Kidney tubule cell (primary cell): Measurements from ENCODE around the gene LLGL2.

ENCODE experiments used
- DNase-seq: peaks from one replicate; pipeline ENCODE4 v3.0.0-alpha.2; 2018; ENCODE audit warnings: low spot score

LLGL2 gene

DNA sequence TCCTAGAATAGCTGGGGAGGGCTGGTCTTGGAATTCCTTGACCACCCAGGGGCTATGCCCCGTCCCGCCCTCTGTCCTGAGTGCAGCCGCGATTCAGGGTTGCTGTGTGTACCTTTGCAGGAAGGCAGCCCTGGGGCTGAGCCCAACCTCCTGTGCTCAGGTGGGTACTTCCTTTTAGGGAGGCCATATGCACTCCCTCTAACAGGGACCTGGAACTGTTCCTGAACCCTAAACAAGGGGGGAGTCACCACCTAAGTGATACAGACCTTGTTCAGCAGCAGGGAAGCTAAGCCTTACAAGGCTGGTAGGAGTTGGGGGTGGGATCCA is 24.6 kb downstream of the LLGL2 start:
- DNase-seq, result no peak

DNA sequence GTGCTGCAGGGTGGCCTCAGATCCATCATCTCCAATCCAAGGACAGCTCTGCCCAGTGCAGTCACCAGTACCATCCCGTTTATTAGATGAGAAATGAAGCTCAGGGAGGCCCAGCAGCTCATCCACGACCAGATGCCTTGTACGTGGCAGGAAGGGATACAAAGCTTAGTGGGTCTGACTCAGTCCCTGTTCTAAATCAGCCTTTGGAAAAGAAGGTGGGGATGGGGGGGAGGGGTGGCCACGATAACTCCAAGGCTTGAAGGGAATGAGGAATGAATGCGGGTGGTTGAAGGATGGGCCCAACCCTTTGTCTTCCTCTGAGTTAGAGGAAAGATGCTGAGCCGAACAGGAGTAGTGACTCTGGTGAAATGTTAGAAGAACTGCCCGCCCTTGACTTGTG is 25.8 kb downstream of the LLGL2 start:
- DNase-seq, result peak; percentile 82

DNA sequence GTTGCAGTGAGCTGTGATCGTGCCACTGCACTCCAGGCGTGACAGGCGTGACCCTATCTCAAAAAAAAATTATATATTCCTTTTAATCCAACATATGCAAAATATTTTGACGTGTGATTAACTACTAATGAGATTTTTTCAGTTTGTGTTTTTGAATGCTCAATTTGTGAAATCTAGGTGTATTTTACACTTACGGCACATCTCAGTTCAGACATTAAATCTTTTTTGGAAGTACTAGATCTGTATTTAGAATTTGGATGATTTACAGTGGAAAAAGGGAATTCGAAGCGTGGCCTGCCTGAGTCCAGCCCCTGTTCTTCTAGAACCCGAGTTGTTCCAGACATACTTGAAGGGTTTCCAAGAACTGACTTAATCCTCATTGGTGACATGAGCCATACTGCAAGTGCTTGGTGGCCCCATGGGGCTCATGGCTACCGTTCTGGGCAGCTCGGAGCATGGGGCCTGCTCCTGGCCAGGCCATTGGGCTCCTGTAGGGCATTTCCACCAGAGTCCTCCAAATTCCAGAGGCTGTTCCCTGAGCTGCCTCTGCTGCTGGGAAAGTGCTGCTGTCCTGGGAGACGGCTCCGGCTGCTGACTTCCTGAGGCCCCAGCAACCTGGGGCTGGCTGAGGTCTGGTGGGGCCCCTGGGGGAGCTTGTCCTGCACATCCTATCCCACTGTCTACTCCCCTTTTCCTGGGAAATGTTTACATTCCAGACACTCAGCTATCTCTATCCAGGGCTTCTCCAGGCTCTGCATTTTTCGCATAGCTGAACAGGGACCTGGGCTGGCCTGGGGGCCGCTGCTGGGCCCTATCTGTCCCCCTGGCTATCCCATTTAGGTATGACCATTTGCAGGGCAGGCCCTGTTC is 27.2 kb downstream of the LLGL2 start:
- DNase-seq, result no peak

DNA sequence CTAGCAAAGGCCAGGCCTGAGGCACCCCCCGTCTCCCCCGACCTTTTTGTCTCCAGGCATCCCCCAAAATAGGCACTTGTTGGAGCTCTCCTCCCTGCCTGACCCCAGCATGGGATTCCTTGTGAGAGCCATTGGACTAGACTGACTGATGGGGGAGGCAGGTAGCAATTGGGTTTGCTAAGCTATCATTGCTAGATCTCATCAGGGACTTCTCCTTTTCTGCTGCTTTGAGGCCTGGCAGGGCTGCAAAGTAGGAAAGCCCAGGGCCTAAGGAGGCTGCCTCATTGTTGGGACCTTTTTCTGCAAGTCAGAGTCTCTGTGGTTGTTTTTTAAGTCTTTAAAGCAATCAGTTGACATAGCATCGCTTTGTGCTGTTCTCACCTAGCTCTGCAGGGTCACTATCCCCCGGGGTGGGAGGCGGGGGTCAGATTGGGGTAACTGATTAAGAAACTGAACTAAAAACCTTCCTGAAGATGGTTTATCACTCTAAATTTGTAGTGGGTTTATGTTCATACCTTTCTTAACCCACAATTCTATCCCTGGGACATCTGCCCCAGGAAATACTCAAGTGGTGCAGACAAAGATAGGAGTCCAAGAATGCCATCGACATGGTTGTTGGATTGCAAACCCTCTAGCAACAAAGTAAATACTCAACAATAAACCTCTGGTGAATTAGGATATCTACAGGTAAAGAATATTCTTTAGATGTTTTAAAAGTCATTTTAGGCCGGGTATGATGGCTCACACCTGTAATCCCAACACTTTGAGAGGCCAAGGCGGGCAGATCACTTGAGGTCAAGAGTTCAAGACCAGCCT is 28.0 kb downstream of the LLGL2 start:
- no peak for DNase-seq

DNA sequence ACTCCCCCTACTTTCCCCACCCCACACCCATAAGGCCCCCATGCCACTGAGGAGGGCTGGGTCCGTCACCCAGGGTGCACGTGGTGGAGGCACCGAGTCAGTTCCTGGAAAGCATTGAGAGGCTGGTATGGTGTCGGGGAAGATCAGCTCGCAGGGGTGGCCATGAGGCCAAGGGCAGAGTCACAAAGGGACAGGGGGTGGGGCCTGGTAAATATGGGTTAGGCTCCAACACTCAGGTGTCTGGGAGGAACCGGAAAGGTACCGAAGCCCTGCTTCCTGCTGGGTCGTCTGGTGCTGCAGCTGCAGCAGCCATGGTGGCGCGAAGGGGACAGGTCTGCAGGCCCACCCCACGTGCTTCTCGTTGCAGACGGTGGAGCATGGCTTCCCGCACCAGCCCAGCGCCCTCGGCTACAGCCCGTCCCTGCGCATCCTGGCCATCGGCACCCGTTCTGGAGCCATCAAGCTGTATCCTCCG is 30.2 kb downstream of the LLGL2 start:
- no peak for DNase-seq

DNA sequence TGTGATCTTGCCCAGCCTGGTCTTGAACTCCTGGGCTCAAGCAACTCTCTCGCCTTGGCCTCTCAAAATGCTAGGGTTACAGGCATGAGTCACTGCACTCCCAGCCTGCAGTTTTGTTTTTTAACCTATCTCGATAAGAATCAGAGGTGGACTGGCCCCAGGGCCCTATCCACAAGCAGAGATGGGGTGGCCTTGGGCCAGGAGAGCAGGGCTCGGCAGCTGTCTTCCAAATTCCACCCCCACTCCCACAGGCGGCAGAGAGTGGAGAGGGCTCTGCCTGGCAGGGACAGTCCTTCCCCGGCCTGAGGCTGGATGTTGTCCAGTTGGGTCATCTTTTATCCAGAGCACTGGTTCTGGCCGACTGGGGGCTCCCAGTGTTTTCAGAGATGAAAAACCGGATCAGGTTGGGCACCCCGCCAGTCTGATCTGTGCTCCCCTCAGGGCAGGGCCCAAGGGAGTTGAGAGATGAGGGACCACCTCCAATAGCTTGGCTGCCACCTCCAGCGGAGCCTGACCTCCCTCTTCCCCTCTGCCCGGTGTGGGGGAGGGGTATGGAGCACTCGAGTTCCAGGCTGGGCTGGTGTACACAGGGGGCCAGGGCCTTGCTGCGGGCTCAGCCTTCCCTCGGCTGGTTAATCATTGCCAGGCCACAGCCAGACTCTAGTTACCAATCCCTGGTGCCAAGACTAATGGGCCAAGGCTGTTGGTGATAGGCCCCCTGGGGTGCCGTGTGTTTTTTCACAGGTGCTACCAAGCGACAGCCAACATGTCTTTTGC is 31.8 kb downstream of the LLGL2 start:
- peak; percentile 95 for DNase-seq

DNA sequence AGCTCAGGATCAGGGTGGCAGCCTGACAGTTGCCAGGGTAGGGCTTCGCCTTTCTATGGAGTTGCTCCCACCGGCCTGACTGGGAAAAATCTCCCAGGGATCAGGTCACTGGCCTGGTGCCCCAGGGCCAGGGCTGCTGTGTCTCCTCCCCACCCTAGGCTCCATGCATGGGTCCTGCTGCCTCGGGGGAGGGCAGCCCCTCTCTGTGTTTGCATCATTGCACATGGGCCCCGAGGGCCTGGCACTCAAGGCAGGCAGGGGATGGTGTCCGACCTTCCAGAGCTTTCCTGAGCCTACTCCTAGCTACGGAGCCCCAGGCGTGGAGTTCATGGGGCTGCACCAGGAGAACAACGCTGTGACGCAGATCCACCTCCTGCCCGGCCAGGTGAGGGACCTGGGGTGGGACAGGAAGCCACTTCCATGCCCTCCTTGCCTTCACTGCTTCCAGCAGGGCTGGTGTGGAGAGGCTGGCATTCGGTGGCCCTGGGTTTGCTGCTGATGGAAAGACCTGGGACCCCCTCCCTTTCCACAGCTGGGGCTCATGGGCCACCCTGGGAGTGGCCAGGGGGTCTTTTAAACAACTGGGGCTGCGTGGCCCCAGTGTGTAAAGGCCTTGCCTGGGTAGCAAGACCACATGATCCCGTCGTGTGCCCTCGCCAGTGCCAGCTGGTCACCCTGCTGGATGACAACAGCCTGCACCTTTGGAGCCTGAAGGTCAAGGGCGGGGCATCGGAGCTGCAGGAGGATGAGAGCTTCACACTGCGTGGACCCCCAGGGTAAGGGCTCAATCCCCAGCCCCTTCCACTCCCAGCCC is 32.6 kb downstream of the LLGL2 start:
- DNase-seq, result peak; percentile 34

DNA sequence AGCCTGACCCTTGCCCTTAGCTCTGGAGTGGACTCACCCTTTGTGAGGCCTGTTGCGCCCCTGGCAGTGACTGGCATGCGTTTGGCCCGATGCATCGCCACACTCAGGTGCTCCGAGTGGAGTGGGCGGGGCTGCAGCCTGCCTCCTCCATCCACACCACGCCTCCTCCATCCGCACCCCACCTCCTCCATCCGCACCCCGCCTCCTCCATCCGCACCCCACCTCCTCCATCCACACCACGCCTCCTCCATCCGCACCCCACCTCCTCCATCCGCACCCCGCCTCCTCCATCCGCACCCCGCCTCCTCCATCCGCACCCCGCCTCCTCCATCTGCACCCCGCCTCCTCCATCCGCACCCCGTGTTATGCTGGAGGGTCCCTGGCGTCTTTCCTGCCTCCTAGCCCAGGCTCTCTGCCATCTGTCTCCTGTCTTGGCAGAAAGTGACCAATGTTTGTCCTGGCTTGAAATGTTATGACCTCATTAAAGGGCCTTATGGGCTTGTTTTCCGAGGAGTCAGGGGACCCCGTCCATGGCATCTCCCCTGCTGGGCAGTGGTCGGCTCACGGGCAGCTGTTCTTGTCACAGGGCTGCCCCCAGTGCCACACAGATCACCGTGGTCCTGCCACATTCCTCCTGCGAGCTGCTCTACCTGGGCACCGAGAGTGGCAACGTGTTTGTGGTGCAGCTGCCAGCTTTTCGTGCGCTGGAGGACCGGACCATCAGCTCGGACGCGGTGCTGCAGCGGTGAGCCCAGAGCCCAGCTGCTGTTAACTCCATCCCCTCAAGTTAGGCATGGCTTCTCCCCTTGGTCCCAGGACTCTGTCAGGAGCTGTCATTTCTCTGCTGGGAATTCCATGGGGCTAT is 33.4 kb downstream of the LLGL2 start:
- DNase-seq, result no peak

DNA sequence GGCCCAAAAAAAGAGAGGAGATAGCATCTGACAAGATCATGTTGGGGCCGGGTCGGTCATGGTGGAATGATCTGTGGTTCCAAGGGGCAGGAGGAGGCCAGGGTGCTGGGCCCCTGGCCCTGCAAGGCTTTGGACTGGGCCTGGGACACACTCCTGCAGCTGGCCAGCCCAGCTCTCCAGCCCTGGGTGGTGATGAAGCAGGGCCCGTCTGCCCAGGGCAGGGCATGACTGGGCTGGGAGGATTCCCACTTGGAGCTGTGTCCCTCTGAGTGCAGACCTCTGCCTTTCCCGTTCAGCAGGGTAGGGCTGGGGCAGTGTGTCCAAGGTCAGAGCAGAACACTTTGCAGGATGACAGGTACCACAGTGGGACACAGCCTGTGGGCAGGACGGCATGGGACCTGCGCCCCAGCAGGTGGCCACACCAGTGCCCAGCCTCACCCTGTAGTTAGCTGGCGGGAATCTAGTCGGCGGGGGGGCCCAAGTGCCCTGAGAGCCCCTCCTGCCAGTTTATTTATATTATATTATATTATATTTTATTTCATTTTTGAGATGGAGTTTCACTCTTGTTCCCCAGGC is 34.5 kb downstream of the LLGL2 start:
- no peak for DNase-seq

DNA sequence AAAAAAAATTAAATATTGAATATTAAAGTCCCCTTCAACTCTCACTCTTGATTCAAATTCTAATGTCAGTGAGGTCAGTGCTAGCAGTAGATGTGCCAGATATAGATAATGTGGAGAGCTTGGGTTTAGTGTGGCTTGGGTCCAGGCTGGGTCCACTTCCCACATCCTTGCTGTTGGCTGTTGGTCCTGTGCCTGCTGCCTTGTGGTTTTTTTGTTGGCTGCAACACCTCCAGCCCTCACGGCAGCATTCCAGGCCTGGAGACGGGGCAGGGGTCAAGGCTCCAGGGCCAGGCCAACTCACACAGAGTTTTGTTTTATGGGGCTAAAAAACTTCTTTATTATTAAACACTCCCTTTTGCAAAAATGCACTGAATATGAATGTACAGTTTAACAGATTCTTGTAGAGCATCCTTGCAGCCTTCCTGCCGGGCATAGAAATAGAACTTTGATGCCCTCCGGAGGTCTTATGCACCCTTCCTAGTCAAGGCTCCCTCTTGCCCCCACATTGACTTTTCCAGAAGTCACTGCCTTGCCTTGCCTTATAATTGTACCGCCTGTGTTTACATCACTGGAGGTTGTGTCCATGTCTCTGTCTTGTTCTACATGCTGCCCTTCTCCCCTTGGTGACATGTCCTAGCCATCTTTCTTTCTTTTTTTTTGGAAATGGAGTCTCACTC is 36.6 kb downstream of the LLGL2 start:
- no peak for DNase-seq

DNA sequence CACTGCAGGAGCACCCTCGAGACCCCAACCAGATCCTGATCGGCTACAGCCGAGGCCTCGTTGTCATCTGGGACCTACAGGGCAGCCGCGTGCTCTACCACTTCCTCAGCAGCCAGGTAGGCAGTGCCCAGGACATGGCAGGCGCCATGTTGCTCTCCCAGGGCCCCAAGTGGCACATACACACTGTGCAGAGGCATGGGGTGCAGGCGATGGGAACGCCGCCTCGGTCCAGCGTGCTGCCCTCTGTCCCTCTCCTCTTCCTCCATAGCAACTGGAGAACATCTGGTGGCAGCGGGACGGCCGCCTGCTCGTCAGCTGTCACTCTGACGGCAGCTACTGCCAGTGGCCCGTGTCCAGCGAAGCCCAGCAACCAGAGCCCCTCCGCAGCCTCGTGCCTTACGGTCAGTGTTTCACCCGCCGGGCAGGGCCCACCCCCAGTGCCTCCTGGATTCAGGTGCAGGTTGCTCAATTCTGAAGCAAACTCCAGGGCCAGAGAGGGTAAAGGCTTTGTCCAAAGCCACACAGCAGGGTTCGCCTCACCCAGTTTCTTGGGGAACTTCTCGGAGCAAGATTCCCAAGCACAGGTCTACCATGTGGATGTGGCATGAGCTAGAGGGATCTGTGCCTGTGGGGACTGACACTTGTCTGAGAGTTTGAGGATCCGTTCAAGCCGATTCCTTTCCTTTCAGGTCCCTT is 37.7 kb downstream of the LLGL2 start:
- no peak for DNase-seq

DNA sequence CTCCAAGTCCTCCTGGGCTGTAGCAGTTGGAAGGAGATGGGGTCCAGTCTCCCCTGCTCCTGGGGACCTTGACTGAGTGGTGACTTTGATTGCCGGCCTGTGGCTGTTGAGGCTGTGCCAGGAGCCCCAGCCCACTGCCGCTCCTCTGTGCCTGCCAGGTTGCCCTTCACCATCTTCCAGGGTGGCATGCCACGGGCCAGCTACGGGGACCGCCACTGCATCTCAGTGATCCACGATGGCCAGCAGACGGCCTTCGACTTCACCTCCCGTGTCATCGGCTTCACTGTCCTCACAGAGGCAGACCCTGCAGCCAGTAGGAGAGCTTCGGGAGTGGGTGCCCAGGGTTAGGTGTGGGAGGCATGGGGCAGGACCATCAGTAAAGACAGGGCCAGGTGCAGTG is 38.7 kb downstream of the LLGL2 start:
- no peak for DNase-seq

DNA sequence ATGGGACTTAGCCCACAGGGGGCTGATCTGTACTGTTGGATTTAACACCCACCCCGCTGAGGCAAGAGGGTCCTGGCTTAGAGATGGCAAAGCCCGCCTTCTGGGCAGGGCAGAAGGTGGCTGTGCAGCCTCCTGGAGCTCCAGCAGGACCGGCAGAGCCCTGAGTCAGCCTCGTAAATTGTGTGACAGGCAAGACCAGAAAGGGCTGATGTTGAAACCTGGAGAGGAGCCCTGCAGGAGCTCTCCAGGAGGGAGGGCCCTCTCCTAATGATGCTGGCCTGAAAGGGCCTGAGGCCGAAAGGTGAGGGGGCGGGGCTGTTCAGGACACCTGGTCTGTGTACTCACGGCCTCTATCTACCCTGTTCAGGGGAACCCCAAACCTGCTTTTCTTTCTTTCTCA is 39.6 kb downstream of the LLGL2 start:
- DNase-seq, result no peak

DNA sequence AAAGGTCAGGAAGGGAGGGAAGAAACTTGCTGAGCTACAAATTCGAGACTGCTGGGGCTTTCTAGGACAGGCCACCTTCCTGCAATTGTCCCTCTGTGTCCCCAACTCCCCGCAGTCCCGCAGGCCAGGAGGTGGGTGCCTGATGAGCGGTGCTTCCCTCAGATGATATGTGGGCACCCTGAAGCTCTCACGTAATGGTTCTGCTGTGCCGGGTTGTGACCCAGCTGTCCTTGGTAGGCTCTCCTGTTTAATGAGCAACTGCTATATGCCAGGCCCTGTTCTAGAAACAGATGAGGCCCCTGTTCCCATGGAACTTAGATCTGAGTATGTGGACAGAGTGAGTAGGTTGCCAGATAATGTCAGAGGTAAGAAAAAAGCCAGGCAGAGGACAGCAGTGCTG is 40.1 kb downstream of the LLGL2 start:
- no peak for DNase-seq

DNA sequence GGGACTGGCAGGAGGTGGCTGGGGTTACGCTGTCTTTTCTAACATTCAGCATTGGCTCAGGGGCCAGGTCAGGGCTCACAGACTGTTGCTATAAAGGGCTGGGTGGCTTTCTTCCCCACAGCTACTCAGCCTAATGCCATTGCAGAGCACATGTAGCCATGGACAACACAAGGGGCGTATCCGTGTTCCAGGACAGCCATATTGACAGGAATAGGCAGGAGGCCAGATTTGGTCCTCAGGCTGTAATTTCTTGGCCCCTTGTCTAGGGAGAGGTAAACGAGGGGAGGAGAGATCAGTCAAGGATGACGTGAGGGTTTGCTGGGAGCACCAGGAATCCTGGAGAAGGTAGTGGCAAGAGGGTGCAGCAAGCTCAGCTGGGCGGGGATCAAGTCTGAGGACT is 40.9 kb downstream of the LLGL2 start:
- DNase-seq, result peak; percentile 39

DNA sequence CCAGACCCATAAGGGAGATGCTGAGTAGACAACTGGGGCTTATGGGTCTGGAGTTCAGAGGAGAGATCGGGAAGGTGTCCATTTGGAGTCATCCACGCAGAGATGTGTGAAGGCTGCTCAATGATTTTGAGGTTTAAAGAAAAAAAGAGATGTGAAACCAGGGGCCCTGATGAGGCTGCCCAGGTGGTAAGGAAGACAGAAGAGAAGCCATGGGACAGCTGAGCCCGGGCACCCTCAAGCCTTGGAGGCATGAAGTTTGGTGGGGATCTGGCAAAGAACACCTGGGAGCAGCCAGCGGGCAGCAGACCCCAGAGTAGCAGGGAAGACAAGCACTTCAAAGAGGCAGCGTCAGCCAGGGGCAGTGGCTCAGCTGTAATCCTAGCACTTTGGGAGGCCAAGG is 41.3 kb downstream of the LLGL2 start:
- DNase-seq, result no peak

DNA sequence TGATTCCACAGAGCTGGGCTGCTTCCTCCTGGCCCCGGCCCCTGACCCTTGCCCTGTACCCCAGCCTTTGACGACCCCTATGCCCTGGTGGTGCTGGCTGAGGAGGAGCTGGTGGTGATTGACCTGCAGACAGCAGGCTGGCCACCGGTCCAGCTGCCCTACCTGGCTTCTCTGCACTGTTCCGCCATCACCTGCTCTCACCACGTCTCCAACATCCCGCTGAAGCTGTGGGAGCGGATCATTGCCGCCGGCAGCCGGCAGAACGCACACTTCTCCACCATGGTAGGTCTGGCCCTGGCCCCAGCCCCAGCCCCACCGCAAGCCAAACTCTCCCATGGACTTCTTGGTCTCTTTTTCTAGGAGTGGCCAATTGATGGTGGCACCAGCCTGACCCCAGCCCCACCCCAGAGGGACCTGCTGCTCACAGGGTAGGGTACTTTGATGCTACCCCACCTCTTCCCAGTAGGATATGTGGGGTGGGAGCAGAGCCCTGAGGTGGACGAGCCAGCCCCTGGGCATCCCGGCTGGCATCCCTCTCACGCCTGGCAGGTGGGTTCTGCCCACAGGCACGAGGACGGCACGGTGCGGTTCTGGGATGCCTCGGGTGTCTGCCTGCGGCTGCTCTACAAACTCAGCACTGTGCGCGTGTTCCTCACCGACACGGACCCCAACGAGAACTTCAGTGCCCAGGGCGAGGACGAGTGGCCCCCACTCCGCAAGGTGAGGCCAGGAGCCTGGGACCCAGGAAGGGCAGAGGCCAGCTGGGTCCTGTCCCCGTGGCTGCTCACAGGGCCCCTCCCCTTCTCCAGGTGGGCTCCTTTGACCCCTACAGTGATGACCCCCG is 43.1 kb downstream of the LLGL2 start:
- DNase-seq, result no peak

DNA sequence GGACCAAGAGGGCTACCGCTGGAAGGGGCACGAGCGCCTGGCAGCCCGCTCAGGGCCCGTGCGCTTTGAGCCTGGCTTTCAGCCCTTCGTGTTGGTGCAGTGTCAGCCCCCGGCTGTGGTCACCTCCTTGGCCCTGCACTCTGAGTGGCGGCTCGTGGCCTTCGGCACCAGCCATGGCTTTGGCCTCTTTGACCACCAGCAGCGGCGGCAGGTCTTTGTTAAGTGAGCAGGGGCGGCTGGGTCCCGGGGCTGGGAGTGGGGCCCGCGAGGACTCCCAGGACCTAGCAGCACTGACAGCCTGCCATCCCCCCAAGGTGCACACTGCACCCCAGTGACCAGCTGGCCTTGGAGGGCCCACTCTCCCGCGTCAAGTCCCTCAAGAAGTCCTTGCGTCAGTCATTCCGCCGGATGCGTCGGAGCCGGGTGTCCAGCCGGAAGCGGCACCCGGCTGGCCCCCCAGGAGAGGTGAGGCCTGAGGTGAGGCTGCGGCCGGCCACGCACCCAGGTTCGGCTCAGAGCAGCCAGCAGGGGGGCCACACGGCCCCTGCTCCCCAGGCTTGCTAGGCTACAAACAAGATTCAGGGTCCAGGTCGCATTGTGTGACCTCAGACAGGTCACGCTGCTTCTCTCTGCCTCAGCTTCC is 44.7 kb downstream of the LLGL2 start:
- no peak for DNase-seq
